ENCODE measurements around the gene PRG3.

DNA sequence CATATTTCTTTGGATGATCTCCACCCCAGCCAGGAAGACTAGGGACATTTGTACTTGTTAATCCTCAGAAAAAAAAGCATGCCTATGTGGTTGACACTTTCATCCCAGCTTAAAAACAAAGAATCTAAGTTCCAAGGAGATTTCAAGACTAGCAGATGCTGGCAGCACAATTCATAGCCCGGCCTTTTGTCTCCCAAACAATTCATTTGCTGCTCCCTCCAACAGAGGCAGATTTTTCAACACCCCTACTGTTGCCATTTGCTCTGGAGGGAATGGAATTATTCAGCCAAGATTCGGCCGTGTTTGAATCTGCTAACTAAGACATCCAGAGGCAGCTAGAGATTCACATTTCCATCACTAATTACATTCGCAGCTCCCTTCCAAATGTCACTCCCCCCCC is 27.5 kb downstream of the PRG3 start:
- TF ChIP-seq, protein P1, sequence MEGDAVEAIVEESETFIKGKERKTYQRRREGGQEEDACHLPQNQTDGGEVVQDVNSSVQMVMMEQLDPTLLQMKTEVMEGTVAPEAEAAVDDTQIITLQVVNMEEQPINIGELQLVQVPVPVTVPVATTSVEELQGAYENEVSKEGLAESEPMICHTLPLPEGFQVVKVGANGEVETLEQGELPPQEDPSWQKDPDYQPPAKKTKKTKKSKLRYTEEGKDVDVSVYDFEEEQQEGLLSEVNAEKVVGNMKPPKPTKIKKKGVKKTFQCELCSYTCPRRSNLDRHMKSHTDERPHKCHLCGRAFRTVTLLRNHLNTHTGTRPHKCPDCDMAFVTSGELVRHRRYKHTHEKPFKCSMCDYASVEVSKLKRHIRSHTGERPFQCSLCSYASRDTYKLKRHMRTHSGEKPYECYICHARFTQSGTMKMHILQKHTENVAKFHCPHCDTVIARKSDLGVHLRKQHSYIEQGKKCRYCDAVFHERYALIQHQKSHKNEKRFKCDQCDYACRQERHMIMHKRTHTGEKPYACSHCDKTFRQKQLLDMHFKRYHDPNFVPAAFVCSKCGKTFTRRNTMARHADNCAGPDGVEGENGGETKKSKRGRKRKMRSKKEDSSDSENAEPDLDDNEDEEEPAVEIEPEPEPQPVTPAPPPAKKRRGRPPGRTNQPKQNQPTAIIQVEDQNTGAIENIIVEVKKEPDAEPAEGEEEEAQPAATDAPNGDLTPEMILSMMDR (conservative IDR thresholded peaks at IDR 0.05; ENCODE audit: low read length) = no peak
- TF ChIP-seq EZH2phosphoT487 (IDR thresholded peaks at IDR 0.05; ENCODE audit: borderline replicate concordance) = no peak
